ENCODE data around the gene ETFA.

ETFA gene

DNA sequence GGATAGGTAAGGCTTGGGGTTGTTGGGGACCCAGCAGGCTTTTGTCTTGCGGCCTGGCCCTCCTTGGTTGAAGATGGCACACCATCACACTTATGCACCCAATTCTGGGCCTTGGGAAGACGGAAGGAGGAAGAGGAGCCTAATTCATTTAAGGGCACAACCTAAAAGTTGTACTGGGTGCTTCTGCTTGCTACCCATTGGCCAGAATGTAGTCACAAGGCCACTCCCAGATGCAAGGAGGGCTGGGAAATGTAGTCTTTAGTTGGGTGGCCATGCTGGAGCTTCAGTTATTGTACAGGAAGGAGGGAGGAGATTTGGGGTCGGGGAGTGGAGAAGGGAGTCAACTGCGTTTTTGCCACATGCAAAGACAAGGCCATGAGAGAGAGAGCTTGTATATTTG, 142.3 kb downstream of the ETFA start:
- DNase-seq: no peak

DNA sequence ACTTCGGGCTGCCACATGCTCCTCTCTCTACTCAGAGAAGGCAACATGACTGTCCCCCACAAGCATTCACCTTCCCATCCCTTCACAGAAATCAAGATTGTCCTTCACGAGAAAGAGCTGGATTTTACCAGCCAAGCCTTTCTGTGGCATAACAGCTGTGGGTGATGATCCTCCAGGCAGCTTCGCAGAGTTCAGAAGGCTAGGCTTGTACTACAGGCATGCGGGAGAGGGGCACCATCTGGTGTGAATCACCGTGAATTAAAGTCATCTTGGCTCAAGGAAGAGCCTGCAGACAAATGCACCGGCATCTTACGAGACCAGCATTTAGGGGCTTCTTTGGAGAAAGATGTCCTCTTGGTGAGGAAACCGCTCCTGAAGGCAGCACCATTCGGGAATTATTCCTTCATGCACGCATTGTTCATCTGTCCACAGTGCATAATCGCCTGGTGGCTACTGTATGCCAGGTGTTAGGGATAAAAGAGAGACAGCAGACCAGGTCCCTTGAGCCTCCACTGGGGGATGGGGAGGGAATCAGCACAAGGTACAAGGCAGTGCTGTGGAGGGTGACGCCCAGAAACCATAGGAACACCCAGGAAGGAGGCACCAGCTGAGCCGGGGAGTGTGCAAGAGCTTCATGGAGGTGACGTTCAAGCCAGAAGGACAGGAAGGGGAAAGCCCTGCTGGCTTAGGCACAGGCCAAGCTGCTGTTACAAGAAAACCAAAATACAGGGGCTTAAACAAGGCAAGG, 142.9 kb downstream of the ETFA start:
- no peak for DNase-seq

DNA sequence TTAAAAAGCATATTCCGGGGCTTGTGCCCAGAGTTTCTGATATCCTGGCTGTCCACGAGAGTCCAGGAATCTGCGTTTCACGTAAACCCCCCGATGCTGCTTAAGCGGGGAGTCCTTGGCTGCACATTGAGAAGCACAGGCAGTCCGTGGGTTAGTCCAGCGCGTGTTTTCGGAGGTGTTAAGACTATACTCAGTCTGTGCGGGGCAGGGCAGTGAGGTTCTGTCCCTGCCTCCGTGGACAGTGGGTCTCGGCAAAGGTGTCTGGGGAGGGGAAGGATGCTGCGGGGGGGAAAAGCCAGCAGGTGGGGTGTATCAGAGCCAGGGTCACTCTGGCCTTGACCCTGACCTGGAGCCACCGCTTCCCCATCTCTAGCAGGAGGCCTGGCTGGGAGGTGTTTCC, 145.3 kb downstream of the ETFA start:
- no peak for DNase-seq
